Bladder microvascular endothelial cell (primary cell): ENCODE data around the gene MAGIX. TPM values are rescaled to one million over a fixed set of nuclear protein-coding genes. Genes with fewer than 3 reads are reported as not detected.

ENCODE experiments used
- total RNA-seq: library from RNA; depleted of rRNA; stranded (reverse); fragments of >200 nt; gene quantifications from 2 replicates; pipeline ENCODE4 v1.2.3, GENCODE V29; 2014

The MAGIX gene
- 0.32 and 1.1 TPM in 2 replicates for total RNA-seq

GRCh38 chrX:49162620-49163019 lies at the start of gene MAGIX:
Gene MAGIX, plus strand, starts transcription at chrX:49162758. Its CDS starts 132 bp downstream, at chrX:49162890.

GRCh38 chrX:49171752-49172279 lies 9.3 kb downstream of the MAGIX start, which contains the start of gene PLP2:
Gene PLP2, plus strand, starts transcription at chrX:49171898. Its CDS starts 103 bp downstream, at chrX:49172001.

GRCh38 chrX:49186125-49187027 lies 23.8 kb downstream of the MAGIX start, which contains the start of gene PRICKLE3:
Gene PRICKLE3, minus strand, starts transcription at chrX:49186373. Its CDS starts 76 bp downstream, at chrX:49186297.

GRCh38 chrX:49199906-49200771 lies 37.6 kb downstream of the MAGIX start, which contains the start of gene SYP:
Gene SYP, minus strand, starts transcription at chrX:49200193. Its CDS starts 7 bp downstream, at chrX:49200186.

Other genes starting within 250 kb of the MAGIX start
- 2.8 and 4.0 TPM in 2 replicates for gene PIM2, start 243.7 kb upstream of the MAGIX start, total RNA-seq
- gene OTUD5, start 205.2 kb upstream of the MAGIX start, total RNA-seq, result 21.7 and 34.9 TPM in 2 replicates
- gene KCND1, start 190.9 kb upstream of the MAGIX start, total RNA-seq, result 0.32 and 0.57 TPM in 2 replicates
- 23.3 and 40.8 TPM in 2 replicates for gene GRIPAP1, start 160.5 kb upstream of the MAGIX start, total RNA-seq
- gene TFE3, start 119.4 kb upstream of the MAGIX start, total RNA-seq, result 10.8 and 21.8 TPM in 2 replicates
- 0.49 and 1.7 TPM in 2 replicates for gene CCDC120, start 103.8 kb upstream of the MAGIX start, total RNA-seq
- 2.6 and 5.0 TPM in 2 replicates for gene PRAF2, start 88.8 kb upstream of the MAGIX start, total RNA-seq
- 20.2 and 25.9 TPM in 2 replicates for gene WDR45, start 82.9 kb upstream of the MAGIX start, total RNA-seq
- 25.3 and 27.3 TPM in 2 replicates for gene GPKOW, start 39.0 kb upstream of the MAGIX start, total RNA-seq
- 9.0 and 10.2 TPM in 2 replicates for gene PLP2, start 9.1 kb downstream of the MAGIX start, total RNA-seq
- 4.0 and 9.7 TPM in 2 replicates for gene PRICKLE3, start 23.6 kb downstream of the MAGIX start, total RNA-seq
- gene SYP, start 37.4 kb downstream of the MAGIX start, total RNA-seq, result 0.31 and 0.32 TPM in 2 replicates
- gene CACNA1F, start 70.6 kb downstream of the MAGIX start, total RNA-seq, result under 0.01 and 0.31 TPM in 2 replicates
- gene CCDC22, start 72.7 kb downstream of the MAGIX start, total RNA-seq, result 8.1 and 8.6 TPM in 2 replicates
- not detected in 2 replicates for gene FOXP3, start 102.0 kb downstream of the MAGIX start, total RNA-seq
- 1.1 and 4.2 TPM in 2 replicates for gene PPP1R3F, start 107.0 kb downstream of the MAGIX start, total RNA-seq
- gene GAGE10, start 140.9 kb downstream of the MAGIX start, total RNA-seq, result not detected in 2 replicates
- not detected in 2 replicates for gene GAGE12J, start 159.3 kb downstream of the MAGIX start, total RNA-seq
- gene GAGE13, start 168.8 kb downstream of the MAGIX start, total RNA-seq, result not detected in 2 replicates